GM04504 (cell line): ENCODE results near the gene GLI3.

Experiments
- DNase-seq: peaks from one replicate; pipeline ENCODE4 v3.0.0-alpha.2; 2012; ENCODE audit warnings: low read depth

Gene GLI3

DNA sequence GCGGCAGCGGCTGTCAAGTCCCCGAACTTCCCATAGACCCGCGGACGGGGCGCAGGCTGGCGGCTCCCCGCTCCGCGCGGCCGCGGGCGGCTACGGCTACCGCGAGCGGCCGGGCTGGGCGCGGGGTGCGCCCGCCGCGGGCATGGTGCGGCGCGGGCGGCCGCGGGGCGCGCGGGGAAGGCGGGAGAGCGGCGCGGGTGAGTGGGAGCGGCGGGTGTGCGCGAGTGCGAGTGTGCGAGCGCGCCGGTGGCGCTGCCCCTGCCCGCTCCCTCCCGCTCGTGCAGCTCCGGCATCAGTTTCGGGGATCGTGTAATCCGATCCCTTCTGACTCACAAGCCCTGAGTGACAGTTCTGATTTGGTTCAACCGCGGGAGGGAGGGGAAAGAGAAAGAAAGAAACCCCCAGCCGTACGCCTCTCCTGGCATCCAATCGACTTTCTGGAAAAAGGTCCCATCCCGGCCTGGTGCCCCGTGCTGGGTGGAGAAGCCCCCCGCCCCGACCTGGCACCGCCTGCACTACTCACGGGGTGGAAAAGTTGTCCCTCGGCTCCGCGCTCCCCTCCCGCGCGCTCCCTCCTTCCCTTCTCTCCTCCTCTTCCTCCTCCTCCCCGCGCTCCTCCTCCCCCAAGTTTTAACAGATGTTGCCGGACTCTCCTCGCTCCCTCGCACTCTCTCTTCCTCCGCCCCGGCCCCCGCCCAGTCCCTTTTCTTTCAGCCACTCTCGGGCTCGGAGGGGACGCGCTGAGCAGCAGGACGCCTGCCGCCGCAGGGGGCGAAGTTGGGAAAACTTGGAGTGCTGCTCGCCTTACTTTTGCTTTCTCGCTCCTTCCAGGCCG, at the start of gene GLI3:
Gene GLI3 (minus strand): TSS at position 234 of the 835 bp plus-strand sequence. CDS start 13,956 bp downstream, outside the sequence.
- DNase-seq: peak; percentile 91

DNA sequence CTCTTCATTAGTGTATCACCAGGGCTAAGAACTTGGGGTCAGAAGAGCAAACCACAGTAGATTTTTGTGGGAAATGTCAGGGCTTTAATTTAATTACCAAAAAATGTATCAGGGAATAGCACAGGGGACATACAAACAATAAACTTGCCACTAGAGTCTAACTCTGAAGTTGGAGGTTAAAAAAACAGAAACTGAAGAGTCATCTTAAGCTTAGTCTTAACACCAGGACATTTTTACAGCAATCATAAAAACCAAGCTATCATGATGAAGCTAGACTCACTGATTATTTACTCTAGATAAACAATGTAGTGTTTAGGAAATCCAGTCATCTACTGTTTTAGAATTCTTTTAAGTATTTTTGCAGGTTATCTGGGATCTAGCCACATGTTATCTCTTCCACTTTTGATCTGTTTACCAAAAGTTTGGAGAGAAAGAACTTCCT, 48.4 kb upstream of the GLI3 start:
- no peak for DNase-seq

- no peak for DNase-seq
Observed at GRCh38 chr7:42283553-42283952, 46.5 kb upstream of the GLI3 start.

DNA sequence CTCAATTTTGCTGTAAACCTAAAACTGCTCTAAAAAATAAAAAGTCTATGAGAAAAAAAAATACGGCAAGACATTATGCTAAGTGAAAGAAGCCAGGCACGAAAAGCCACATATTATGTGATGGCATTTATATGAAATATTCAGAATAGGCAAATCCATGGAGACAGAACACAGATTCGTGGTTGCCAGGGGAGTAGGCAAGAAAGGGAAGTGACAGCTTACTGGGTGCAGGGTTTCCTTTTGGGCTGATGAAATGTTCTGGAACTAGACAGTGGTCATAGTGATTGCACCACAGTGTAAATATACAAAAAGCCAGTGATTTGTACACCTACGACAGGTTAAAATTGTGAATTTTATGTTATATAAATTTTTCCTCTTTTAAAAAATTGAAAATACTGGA, 41.3 kb upstream of the GLI3 start:
- DNase-seq: no peak

GRCh38 chr7:42274053-42274452, 37.0 kb upstream of the GLI3 start:
- no peak for DNase-seq

GRCh38 chr7:42272793-42273665, 36.0 kb upstream of the GLI3 start:
- DNase-seq: peak; percentile 29

GRCh38 chr7:42269161-42269560, 32.2 kb upstream of the GLI3 start:
- no peak for DNase-seq

- DNase-seq: no peak
Observed at GRCh38 chr7:42264702-42265101, 27.7 kb upstream of the GLI3 start.

- DNase-seq: no peak
Observed at GRCh38 chr7:42263971-42264370, 27.0 kb upstream of the GLI3 start.

DNA sequence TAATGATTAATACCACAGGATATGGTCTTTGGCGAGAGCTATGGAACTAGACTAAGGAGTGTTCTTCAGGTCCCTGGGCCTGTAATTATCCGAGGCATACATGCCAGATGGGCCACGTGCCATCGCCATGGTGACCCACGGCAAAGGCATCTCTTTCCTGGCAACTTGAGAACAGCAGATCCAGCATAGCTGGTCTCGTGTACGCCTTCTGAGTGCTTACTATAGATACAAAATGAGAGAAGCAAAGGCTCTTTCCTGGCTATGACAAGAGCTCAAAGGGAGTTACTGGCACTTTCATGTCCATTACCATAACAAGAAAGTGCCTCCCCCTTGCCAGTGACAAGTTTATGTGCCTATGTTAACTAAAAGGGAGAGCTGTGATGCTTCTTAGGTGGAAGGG, 26.0 kb upstream of the GLI3 start:
- DNase-seq: peak; percentile 52

DNA sequence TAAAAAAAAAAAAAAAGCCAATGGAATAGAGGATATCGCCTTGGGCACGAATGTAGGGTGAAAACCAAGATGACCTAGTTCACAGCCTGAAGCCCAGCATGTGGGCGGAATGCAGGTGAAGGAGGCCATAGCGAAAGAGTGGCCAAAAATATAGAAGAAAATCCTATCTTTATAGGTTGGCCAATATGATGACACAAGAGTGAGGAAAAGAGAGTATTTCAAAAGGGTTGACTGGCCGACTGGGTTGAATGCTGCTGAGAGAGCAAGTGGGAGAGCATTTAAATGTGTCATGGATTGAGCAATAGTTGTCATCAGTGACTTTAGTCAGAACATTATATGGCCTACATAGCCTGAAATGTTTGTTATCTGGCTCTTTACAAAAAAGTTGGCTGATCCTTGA, 17.2 kb upstream of the GLI3 start:
- DNase-seq: no peak

DNA sequence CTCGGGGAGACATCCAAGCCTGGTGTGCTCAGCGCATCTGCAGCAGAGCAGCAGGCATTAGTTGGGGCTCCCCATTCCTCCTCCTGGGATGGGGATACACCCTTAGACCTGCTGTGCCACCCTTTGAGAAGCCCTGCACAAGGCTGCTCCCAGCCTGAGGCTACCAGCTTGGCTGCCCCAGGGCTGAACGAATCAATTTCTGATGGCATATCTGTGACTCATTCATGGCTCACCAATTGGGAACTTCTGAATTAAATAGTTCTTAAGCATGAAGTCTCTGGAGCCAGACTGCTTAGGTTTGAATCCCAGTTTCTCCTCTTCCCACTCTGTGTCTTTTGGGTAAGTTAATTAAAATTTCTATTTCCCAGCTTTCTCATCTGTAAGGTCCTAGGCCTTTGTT, 16.3 kb upstream of the GLI3 start:
- no peak for DNase-seq

GRCh38 chr7:42250411-42250810, 13.4 kb upstream of the GLI3 start:
- DNase-seq: no peak

DNA sequence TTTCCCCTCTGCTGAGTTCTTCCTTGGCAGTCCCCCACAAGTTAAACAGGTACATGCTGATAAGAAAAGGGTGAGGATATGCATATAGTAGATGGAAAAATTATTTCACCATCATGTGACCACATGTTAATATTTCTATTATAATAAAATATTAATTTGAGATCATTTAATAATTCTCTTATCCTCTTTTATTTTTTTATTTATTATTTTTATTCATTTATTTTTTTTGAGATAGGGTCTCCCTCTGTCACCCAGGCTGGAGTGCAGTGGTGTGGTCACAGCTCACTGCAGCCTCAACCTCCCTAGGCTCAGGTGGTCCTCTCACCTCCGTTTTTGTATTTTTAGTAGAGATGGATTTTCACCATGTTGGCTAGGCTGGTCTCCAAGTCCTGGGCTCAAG, 11.6 kb upstream of the GLI3 start:
- no peak for DNase-seq

DNA sequence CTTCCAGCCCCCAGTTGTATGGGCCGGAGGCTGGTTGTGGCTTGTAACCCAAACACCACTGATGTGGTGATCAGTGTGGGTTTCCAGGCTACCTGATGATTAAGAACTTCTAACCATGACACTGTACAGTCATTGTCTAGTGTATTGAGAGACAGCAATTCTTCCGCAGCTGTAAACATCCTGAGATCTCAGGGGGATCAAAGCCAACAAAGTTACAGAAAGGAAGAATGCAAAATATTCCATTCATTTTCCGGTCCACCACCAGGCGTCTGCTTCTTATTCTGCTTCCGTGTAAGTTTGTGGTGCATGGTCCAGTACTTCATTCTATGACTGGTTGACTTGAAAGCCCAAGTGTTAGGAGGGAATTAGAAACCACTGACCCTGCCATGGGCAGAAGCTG, 10.3 kb upstream of the GLI3 start:
- DNase-seq: no peak

DNA sequence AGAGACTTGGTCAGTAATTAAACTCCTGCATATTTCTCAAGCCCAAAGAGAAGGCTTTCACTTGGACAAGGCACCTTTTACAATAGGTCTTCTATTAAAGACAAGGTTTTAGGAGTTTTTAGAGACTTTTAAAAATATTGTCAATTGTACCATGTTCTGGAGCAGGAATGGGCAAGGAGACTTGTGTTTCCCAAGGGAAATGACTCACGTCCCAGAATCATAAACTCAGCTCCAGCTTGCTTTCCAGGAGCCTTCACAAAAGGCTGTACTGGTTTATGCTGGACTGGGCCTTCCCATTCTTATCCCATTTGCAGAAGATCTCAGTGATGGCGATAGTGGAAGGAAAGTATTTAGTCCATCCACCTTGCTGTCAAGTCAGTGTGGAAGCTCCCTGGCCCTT, 7.8 kb upstream of the GLI3 start:
- peak; percentile 74 for DNase-seq

DNA sequence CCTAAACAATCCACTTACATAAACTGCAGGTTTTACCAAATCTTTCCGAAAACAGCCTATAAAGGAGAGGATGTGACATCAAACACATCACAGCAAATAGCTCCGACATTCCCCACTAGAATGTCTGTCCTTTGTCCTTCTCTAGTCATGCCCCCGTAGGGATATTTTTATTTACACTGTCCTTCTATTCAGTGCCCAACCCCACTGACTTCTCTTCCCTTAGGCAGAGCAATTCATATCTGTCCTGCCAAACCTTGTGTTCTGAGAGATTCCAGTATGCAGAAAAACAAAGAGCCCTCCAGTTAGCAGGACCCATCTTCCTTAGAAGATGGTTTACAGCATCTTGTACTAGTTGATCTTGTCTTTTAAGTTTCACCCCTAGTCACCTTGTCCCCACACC, 5.4 kb upstream of the GLI3 start:
- DNase-seq: no peak

DNA sequence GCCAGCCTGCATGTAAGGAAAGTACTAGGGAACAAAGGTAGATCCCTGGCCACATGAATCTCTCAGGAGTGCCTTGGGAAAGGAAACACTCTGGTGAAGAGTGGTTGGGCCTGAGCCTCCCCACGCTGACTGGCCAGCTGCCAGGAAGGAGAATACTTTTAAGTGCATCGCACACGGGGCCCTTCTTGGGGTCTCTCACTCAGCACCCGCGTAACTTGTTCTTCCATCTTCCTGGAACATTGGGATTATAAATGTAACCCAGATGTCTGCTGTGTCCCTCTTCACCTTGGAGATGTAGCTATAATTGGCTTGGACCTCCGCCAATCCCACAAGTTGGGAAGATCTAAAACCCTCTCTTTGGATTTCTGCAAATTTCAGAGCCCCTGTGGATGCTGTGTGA, 4.4 kb upstream of the GLI3 start:
- no peak for DNase-seq

GRCh38 chr7:42240416-42240815, 3.4 kb upstream of the GLI3 start:
- no peak for DNase-seq

DNA sequence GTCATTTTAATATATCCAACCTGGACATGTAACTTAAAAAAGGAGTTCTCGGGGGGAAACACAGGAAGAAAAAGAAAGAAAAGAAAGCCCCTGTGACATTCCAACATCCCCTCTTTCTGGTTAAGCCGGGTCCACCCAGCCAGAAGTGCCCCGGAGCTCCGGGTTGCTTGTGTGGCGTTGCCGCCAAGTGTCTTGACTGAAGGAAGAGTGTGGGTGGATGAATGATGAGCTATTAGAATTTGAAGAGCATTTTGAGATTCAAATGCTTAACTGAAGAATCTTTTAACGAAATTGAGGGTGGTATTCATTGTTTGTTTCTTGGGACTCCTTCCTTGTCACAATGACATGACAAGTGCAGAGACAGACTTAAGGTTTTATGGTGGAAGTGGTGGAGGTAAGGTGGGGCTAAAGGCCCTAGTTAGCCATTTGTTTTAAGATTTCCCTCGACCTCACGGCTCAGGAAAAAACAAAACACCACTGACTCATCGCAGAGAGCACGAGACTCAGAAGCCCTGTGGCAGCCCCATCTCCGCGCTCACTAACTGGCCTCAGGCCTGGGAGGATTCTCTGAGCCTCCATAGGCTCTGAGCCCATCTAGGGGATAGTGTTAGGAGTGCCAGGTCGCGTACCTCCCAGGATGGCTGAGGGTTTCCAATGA, 1.8 kb upstream of the GLI3 start:
- peak; percentile 67 for DNase-seq

DNA sequence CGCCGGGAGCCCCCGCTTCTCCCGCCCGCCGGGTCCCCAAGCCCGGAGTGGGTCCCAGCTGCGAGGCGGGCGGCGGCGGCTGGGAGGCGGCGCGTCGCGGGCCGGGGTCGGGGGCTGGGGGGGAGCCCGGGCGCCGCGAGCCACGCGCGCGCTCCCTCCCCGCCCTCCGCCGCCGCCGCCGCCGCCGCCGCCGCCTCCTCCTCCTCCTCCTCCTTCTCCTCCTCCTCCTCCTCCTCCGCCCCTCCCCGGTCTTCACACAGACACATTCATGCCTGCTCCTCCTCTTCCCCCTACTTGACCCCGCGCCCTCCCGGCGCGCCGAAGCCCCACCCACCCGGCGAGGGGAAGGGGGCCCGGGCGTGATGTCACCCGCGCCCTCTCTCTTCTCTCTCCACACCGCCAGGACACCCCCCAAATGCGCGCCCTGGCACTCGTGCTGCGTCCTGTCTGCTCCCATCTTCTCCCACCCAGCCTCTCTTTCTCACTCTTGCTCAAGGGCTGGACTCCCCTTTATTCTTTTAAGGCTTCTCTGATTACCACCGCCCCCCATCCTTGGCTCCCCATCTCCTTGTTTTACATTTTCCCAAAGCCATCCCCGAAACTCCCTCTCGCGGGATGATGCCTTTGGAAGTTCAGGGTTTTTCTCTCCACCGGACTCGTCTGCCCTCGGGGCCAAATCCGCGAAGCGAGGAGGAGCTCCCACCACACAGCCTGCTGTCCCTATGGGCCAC, 967 bp upstream of the GLI3 start:
- no peak for DNase-seq
